ENCODE results near the gene ARHGAP26.

Gene ARHGAP26

DNA sequence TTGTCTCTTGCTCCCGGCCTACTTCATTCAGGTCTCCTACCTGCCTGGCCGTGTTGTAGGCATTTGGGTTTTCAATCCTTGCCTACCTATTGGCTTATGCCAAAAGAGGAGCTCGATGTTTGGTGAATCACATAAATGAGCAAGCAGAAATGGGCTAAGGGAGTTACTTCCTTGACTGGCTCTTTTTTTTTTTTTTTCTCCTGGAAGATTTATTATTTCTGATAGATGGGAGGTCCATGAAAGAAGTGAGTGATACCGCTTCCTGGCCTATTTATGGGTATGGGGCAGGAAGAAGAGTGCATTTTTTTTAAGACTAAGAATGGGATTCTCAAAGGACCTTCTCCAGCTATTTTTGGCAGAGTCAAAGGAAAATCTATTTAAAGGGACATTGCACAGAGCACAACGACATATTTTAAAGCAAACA is 294.1 kb downstream of the ARHGAP26 start:
- no peak for DNase-seq (ENCODE audit: low spot score)

DNA sequence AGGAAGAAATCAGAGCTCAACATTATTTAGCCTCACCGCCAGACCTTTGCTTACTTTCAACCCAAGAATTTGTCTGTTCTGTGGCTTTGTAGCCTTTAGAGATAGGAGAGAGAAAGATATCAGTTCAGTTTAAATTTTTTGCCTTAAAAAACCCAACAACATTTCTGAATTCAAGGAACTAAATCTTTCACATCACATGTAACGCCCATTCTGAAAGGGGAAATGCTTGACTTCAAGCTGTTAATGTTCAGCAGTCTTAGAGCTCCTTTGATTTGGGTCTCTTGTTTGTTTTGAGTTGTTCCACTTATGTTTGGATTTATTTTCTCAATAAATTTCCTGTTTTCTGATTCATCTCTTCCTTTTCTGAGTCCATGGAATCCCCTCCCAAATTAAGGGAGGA is 294.5 kb downstream of the ARHGAP26 start:
- no peak for DNase-seq (ENCODE audit: low spot score)

GRCh38 chr5:143065185-143065965 is 295.2 kb downstream of the ARHGAP26 start:
- no peak for DNase-seq (ENCODE audit: low spot score)

- no peak for DNase-seq (ENCODE audit: low spot score)
Observed at GRCh38 chr5:143065996-143066522, 295.9 kb downstream of the ARHGAP26 start.

GRCh38 chr5:143066556-143067281 is 296.5 kb downstream of the ARHGAP26 start:
- peak; percentile 55 for DNase-seq (ENCODE audit: low spot score)

DNA sequence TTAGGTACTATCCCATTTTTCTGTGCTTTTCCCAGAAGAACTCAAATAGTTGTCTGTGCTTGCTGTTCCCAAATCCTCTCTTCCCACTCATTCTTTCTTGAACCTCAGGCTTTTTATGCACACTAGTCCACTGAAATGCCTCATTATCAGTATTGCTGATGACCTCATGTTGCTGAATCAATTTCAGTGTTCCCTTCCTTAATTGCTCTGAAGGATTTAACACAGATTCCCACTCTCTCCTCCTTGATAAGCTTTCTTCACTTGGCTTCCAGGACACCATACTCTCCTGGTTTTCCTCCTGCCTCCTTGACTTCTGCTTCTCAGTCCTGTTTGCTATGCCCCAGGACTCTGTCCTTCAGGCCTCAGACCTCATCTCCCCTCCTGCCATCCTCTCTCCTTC is 298.5 kb downstream of the ARHGAP26 start:
- DNase-seq (ENCODE audit: low spot score), result no peak

- no peak for DNase-seq (ENCODE audit: low spot score)
Observed at GRCh38 chr5:143071927-143072326, 301.8 kb downstream of the ARHGAP26 start.

DNA sequence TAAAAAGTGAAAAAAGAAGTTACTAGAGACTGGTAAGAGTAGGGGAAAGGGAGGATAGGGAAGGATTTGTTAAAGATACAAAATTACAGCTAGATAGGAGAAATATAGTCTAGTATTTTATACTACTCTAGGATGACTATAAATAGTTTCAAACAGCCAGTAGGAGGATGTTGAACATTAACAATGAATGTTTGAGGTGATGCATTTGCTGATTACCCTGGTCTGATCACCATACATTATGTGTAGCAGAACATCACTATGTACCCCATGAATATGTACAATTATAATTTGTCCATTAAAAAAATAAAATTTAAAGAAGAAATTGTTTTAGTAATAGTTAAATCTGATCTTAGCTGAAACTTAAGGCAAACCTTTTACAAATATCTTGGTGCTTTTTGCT is 302.6 kb downstream of the ARHGAP26 start:
- no peak for DNase-seq (ENCODE audit: low spot score)

DNA sequence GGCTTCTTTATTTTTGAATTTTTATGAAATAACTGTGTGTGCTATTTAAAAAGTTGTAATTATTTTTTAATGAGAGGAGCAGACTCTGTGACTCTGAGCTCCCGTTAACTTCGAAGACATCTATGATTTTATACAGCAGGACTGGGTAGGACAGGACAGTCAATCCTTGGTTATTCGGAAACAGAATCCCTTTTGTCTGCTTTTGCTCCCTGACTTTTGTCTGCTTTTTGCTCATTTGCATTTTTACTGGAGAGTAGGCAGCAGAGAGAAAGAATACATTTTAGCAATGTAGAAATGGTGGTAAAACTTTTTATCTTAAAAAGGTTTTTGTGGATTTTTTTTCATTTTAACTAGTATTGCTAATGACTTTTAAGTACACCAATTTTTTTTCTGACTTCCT is 303.6 kb downstream of the ARHGAP26 start:
- DNase-seq (ENCODE audit: low spot score), result no peak

- no peak for DNase-seq (ENCODE audit: low spot score)
Observed at GRCh38 chr5:143074414-143074996, 304.3 kb downstream of the ARHGAP26 start.

- DNase-seq (ENCODE audit: low spot score), result no peak
Observed at GRCh38 chr5:143076377-143076776, 306.2 kb downstream of the ARHGAP26 start.

DNA sequence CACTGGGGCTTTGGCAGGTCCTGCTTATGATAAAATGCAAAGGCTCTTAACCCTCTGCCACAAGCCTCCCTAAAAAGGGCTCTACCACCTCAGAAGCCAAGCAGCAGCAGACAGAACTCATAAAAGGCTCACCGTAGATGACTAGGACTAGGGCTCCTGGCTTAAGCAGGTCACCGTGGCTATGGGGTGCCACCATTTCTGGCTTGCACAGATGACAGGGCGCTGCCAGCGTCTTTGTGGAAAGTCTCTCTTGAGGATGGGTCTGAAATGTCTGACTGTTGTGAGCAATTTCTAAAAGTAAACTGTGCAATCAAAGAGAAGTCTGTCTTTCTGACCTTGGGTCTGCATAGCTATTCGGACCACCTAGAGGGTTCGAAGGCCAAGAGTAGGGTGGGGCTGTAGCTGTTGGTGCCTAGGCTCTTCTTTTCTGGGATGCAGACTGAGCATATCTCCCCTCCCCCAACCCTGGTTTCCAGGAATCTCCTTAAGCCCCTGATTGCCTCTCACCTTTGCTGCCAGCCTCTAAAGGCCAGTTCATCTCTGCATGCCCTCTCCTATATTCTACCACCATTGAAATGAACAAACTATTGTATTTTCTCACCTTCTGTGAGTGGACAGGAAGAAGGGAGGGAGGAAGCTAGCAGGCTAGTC is 307.4 kb downstream of the ARHGAP26 start:
- DNase-seq (ENCODE audit: low spot score), result no peak

DNA sequence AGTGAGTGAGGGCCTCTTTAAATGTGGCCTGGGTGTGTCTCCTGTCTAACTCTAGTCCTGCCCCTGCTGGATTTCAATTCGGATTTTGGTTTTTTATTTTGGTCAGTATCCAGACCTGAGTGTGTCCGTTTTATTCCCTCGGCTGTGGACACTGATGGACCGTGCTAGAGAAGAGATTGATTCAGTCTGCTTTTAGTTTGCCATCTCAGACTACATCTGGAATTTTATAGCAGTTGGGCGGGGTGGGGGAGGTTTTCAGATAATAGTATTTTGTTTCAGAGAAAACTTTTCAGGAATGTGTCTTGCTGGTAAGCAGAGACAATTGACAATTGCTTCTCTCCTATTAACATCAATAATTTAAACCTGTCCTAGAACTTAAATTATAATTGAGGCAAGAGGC is 308.1 kb downstream of the ARHGAP26 start:
- DNase-seq (ENCODE audit: low spot score), result no peak

DNA sequence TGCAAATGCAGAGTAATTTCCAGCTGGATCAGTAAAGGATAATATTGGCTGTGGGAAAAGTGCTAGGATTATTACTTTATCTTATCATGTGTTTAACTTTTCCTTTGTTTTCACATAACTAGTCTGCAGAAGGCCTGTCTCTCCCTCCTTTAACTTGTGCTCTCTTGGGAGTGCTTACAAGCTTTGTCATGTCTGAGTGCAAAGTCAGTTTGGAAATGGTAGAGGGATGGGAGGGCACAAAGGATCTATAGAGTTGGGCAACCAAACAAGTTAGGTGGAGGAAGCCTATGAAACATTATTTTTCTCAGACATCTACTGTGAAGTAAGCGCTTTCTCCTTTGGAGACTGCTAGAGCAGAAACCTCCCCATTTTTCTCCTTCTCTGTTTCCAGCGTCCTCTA is 308.8 kb downstream of the ARHGAP26 start:
- DNase-seq (ENCODE audit: low spot score), result no peak

- DNase-seq (ENCODE audit: low spot score), result no peak
Observed at GRCh38 chr5:143080407-143080806, 310.2 kb downstream of the ARHGAP26 start.

- DNase-seq (ENCODE audit: low spot score), result no peak
Observed at GRCh38 chr5:143080982-143081381, 310.8 kb downstream of the ARHGAP26 start.

DNA sequence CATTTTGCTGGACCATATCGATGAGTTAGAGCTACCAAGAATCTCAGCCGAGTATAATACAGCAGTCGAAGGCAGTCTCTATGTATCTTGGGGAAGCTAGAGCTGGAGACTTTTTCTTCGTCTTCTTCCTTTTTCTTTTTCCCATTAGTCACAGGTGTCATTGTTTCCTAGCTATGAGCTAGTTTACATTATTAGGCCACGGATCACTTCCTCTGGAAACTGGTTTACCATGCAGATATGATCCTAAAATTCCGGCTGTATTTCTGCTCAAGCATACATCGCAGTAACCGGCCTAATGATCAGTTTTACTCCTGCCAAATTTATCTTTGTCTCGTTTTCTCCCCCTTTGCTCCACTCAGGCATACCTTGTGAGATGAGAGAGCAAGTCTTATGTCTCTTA is 312.8 kb downstream of the ARHGAP26 start:
- no peak for DNase-seq (ENCODE audit: low spot score)

DNA sequence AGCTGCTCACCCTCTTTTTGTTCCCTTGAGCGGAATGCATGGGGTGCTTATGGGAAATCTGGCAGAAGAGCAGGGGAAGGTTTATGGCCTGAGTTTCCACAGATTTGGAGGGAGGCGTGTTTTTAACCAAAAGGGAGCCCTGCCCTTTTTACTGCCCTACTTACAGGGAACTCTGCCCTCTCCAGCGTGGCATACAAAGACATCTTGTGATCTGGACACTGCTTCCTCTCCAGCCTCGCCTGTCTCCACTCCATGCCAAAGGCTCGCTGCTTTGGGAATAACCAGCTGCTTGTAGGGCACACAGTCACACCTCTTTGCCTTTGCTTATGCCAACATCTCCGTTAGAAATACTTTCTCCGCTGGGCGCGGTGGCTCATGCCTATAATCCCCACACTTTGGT is 314.2 kb downstream of the ARHGAP26 start:
- no peak for DNase-seq (ENCODE audit: low spot score)

- no peak for DNase-seq (ENCODE audit: low spot score)
Observed at GRCh38 chr5:143085319-143085917, 315.2 kb downstream of the ARHGAP26 start.

DNA sequence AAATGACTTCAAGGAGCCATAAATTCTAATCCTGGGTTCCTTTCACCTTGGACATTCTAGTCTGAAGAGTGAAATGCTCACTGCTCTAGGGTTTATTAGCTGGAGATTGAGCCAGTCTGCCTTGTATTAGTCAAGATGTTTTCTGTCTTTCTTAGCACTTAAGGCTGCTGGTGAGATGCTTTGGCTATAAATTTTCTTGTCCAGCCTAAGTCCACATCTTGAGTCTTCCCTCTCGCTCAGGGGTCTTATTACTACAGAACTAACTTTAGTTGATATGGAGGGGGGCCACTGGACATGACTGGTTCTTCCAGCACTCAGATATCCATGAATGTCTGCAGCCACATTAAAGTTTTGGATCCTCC is 316.4 kb downstream of the ARHGAP26 start:
- no peak for DNase-seq (ENCODE audit: low spot score)

DNA sequence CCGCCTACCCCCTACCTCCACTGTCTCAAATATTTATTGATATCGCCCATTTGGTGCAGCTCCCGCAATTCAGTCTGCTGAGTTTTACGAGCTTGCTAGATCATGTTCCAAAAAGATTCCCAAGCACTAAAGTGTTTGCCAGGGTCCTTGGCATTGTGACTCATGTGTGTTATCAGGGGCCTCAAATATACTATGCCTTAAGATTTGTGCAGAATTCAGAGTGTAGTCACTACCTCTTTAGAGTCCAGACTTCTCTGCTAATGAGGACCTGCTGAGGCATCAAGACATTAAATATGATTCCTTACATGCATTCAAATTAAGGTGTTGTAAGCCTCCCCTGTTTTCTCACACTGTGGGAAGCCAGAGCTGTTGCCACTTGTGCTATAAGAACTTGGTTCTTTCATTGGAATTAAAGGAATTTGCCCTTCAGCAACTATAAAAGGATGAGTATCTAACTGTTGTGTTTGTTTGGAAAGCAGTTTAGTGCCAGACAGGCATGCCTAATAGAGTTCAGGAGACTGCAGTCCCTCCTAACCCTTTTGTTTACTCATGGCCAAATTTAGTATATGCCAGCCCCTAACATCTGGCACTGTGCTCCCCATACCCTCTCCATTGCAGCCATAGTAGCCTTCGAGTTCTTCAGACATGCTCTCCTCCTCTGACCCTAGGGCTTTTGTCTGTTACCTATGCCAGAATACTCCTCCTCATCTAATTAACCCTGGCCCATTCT is 316.9 kb downstream of the ARHGAP26 start:
- no peak for DNase-seq (ENCODE audit: low spot score)

Data from germinal center (tissue), 1 donor.